SKM-1 (cell line): ENCODE measurements around the gene EHD2.
A peak's percentile ranks its signal among the peaks of the same experiment; 100 is the strongest.
"Not testable (repeated sequence)": the region's sequence is repeated elsewhere in the genome, so short reads cannot be mapped to it uniquely, and the experiment has no call there.

Source experiments
- DNase-seq: peaks from one replicate; lab custom pipeline; 2025; ENCODE audit not compliant: unreplicated experiment; lab: John Stamatoyannopoulos, UW

The EHD2 gene

GRCh38 chr19:47745010-47745901 lies 32.0 kb downstream of the EHD2 start, which contains the start of gene NOP53:
NOP53 (plus strand) TSS chr19:47745546; CDS start chr19:47745560, 14 bp downstream.
- peak; percentile 25 for DNase-seq

GRCh38 chr19:47746129-47746528 lies 32.9 kb downstream of the EHD2 start:
- DNase-seq, result not testable (repeated sequence)

- no peak for DNase-seq
These were observed 36.1 kb downstream of the EHD2 start for GRCh38 chr19:47749326-47749725.

- DNase-seq, result no peak
These were observed 37.5 kb downstream of the EHD2 start for GRCh38 chr19:47750752-47751151.

GRCh38 chr19:47752440-47753211 lies 39.4 kb downstream of the EHD2 start:
- DNase-seq, result no peak

GRCh38 chr19:47754206-47755064 lies 41.2 kb downstream of the EHD2 start:
- DNase-seq, result no peak

- DNase-seq, result no peak
These were observed 42.0 kb downstream of the EHD2 start for GRCh38 chr19:47755065-47755761.

GRCh38 chr19:47755762-47756626 lies 42.8 kb downstream of the EHD2 start:
- no peak for DNase-seq

- no peak for DNase-seq
These were observed 43.4 kb downstream of the EHD2 start for GRCh38 chr19:47756627-47756929.

- no peak for DNase-seq
These were observed 43.9 kb downstream of the EHD2 start for GRCh38 chr19:47756953-47757608.

GRCh38 chr19:47757617-47758442 lies 44.6 kb downstream of the EHD2 start:
- no peak for DNase-seq

- no peak for DNase-seq
These were observed 45.2 kb downstream of the EHD2 start for GRCh38 chr19:47758443-47758804.

GRCh38 chr19:47760632-47760999 lies 47.4 kb downstream of the EHD2 start:
- no peak for DNase-seq

GRCh38 chr19:47761566-47761965 lies 48.3 kb downstream of the EHD2 start:
- no peak for DNase-seq

GRCh38 chr19:47762151-47762550 lies 48.9 kb downstream of the EHD2 start:
- no peak for DNase-seq

- no peak for DNase-seq
These were observed 49.5 kb downstream of the EHD2 start for GRCh38 chr19:47762615-47763308.

GRCh38 chr19:47764705-47765104 lies 51.5 kb downstream of the EHD2 start:
- not testable (repeated sequence) for DNase-seq
